HEK293 (cell line): ENCODE results near the gene FDX1.

Experiments used
- SETDB1 ChIP-seq: IDR thresholded peaks from one replicate; pipeline ENCODE4 v1.6.1; 2017; ENCODE audit warnings: mild to moderate bottlenecking, low read length, moderate library complexity, mixed read lengths; ENCODE audit not compliant: insufficient read length
- ZNF311 ChIP-seq: fragments of 450-650 bp; formaldehyde crosslinking; IDR thresholded peaks from 2 replicates; pipeline ENCODE4 v1.5.1; 2017; ENCODE audit warnings: missing biosample characterization, missing genetic modification characterization, borderline replicate concordance
- ZNF510 ChIP-seq: fragments of 450-650 bp; formaldehyde crosslinking; IDR thresholded peaks from 2 replicates; pipeline ENCODE4 v1.5.1; 2018; ENCODE audit warnings: mild to moderate bottlenecking, missing genetic modification characterization, missing biosample characterization; ENCODE audit not compliant: insufficient replicate concordance
- ZNF544 ChIP-seq: fragments of 450-650 bp; formaldehyde crosslinking; IDR thresholded peaks from 2 replicates; pipeline ENCODE4 v1.5.0; 2017; ENCODE audit warnings: missing biosample characterization, missing genetic modification characterization
- TF ChIP-seq, protein P1 (sequence below): fragments of 450-650 bp; formaldehyde crosslinking; IDR thresholded peaks from 2 replicates; pipeline ENCODE4 v1.5.1; 2016; ENCODE audit warnings: missing biosample characterization, missing genetic modification characterization
- TF ChIP-seq, protein P2 (sequence below): fragments of 450-650 bp; formaldehyde crosslinking; IDR thresholded peaks from 2 replicates; pipeline ENCODE4 v1.5.1; 2017; ENCODE audit warnings: missing biosample characterization, mild to moderate bottlenecking, missing genetic modification characterization, moderate library complexity
- TF ChIP-seq, protein P3 (sequence below): fragments of 450-650 bp; formaldehyde crosslinking; IDR thresholded peaks from 2 replicates; pipeline ENCODE4; 2016; ENCODE audit warnings: missing biosample characterization, missing genetic modification characterization
- TF ChIP-seq, protein P4 (sequence below): fragments of 450-650 bp; formaldehyde crosslinking; IDR thresholded peaks from 2 replicates; pipeline ENCODE4 v1.5.1; 2016; ENCODE audit warnings: missing biosample characterization, missing genetic modification characterization

DNA sequence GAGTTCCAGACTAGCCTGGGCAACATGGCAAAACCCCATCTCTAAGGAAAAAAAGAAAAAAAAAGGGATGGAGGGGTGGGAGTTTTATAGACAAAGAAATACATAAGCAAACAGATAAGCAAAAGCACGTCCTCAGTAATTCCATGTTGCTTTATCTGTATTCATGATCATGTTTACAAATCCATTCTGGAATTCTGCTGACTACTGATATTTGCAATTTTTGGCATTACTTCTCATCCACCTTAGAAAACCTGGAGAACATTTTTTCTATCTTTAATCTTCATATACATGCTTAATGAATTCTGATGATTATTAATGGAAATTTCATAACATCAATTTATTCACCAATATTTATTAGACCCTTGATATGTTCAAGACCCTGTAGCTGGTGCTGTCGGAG lies 1.7 kb upstream of the FDX1 start:
- TF ChIP-seq, protein P1, sequence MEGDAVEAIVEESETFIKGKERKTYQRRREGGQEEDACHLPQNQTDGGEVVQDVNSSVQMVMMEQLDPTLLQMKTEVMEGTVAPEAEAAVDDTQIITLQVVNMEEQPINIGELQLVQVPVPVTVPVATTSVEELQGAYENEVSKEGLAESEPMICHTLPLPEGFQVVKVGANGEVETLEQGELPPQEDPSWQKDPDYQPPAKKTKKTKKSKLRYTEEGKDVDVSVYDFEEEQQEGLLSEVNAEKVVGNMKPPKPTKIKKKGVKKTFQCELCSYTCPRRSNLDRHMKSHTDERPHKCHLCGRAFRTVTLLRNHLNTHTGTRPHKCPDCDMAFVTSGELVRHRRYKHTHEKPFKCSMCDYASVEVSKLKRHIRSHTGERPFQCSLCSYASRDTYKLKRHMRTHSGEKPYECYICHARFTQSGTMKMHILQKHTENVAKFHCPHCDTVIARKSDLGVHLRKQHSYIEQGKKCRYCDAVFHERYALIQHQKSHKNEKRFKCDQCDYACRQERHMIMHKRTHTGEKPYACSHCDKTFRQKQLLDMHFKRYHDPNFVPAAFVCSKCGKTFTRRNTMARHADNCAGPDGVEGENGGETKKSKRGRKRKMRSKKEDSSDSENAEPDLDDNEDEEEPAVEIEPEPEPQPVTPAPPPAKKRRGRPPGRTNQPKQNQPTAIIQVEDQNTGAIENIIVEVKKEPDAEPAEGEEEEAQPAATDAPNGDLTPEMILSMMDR (tag by site-specific recombination), result no peak
- TF ChIP-seq ZNF544 (tag by site-specific recombination) (no peak), ZNF510 (tag by site-specific recombination) (no peak), SETDB1 (no peak), ZNF311 (tag by site-specific recombination) (no peak)
- TF ChIP-seq, protein P2, sequence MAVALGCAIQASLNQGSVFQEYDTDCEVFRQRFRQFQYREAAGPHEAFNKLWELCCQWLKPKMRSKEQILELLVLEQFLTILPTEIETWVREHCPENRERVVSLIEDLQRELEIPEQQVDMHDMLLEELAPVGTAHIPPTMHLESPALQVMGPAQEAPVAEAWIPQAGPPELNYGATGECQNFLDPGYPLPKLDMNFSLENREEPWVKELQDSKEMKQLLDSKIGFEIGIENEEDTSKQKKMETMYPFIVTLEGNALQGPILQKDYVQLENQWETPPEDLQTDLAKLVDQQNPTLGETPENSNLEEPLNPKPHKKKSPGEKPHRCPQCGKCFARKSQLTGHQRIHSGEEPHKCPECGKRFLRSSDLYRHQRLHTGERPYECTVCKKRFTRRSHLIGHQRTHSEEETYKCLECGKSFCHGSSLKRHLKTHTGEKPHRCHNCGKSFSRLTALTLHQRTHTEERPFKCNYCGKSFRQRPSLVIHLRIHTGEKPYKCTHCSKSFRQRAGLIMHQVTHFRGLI (tag by site-specific recombination), result no peak
- TF ChIP-seq, protein P3, sequence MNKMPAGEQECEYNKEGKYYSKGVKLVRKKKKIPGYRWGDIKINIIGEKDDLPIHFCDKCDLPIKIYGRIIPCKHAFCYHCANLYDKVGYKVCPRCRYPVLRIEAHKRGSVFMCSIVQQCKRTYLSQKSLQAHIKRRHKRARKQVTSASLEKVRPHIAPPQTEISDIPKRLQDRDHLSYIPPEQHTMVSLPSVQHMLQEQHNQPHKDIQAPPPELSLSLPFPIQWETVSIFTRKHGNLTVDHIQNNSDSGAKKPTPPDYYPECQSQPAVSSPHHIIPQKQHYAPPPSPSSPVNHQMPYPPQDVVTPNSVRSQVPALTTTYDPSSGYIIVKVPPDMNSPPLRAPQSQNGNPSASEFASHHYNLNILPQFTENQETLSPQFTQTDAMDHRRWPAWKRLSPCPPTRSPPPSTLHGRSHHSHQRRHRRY (tag by site-specific recombination), result no peak
- TF ChIP-seq, protein P4, sequence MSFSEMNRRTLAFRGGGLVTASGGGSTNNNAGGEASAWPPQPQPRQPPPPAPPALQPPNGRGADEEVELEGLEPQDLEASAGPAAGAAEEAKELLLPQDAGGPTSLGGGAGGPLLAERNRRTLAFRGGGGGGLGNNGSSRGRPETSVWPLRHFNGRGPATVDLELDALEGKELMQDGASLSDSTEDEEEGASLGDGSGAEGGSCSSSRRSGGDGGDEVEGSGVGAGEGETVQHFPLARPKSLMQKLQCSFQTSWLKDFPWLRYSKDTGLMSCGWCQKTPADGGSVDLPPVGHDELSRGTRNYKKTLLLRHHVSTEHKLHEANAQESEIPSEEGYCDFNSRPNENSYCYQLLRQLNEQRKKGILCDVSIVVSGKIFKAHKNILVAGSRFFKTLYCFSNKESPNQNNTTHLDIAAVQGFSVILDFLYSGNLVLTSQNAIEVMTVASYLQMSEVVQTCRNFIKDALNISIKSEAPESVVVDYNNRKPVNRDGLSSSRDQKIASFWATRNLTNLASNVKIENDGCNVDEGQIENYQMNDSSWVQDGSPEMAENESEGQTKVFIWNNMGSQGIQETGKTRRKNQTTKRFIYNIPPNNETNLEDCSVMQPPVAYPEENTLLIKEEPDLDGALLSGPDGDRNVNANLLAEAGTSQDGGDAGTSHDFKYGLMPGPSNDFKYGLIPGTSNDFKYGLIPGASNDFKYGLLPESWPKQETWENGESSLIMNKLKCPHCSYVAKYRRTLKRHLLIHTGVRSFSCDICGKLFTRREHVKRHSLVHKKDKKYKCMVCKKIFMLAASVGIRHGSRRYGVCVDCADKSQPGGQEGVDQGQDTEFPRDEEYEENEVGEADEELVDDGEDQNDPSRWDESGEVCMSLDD, result no peak
